Panc1 (cell line): ENCODE results near the gene CXCR6. TPM values are rescaled to one million over a fixed set of nuclear protein-coding genes. Genes with fewer than 3 reads are reported as not detected.
"Not testable (repeated sequence)": the region's sequence is repeated elsewhere in the genome, so short reads cannot be mapped to it uniquely, and the experiment has no call there.

Experiments
- ATAC-seq: fragments of 200-7000 bp; cut with Tn5 transposase; 2 replicates; pipeline ENCODE4 v1.9.1; 2020; ENCODE audit warnings: mild to moderate bottlenecking, moderate library complexity
- BruUV-seq: library from RNA; stranded (reverse); fragments of 400-500 nt; replicated peaks from 2 replicates; lab custom pipeline; 2021; lab: Mats Ljungman, UMichigan
- CTCF ChIA-PET: fragments of 300-600 bp; sonication (Branson Sonifier 250); formaldehyde crosslinking; loops from one replicate; lab custom pipeline; 2022; ENCODE audit warnings: antibody characterized with exemption; lab: Charles Lee
- POLR2A ChIA-PET: fragments of 300-600 bp; sonication (Branson Sonifier 250); formaldehyde crosslinking; loops from one replicate; lab custom pipeline; 2022; ENCODE audit warnings: antibody characterized with exemption; lab: Charles Lee
- DNase-seq: peaks from one replicate; pipeline ENCODE4 v3.0.0-alpha.2; 2010; ENCODE audit warnings: low read depth, low spot score
- H3K27ac ChIP-seq: 2 replicates; pipeline ENCODE4 v1.5.1; 2011; ENCODE audit warnings: mild to moderate bottlenecking, low read length, inconsistent platforms
- H3K27me3 ChIP-seq: fragments of 200-500 bp; sonication (Bioruptor generic); 2 replicates; pipeline ENCODE4 v1.6.0; 2014; ENCODE audit warnings: low read length, inconsistent platforms; ENCODE audit not compliant: control insufficient read depth, insufficient read depth
- H3K36me3 ChIP-seq: fragments of 200-500 bp; sonication (Bioruptor generic); 2 replicates; pipeline ENCODE4 v1.5.1; 2014; ENCODE audit warnings: inconsistent platforms, mild to moderate bottlenecking, low read length, moderate library complexity; ENCODE audit not compliant: control insufficient read depth, insufficient read depth
- H3K4me1 ChIP-seq: 2 replicates; pipeline ENCODE4 v1.5.1; 2011; ENCODE audit warnings: inconsistent platforms, mild to moderate bottlenecking, low read length, moderate library complexity; ENCODE audit not compliant: control insufficient read depth, insufficient read depth
- H3K4me3 ChIP-seq, 2 experiments: 2 replicates each; pipeline ENCODE4 v1.5.1; 2011 to 2012; ENCODE audit warnings: low read depth in 2 of 2, low read length in 2 of 2, mild to moderate bottlenecking in 2 of 2, inconsistent platforms in 1 of 2, moderate library complexity in 1 of 2
- H3K9me3 ChIP-seq: fragments of 200-500 bp; sonication (Bioruptor generic); 2 replicates; pipeline ENCODE4 v1.5.1; 2014; ENCODE audit warnings: low read depth, mild to moderate bottlenecking, inconsistent platforms, low read length, moderate library complexity; ENCODE audit not compliant: control insufficient read depth, insufficient read depth
- POLR2AphosphoS5 ChIP-seq: IDR thresholded peaks from 2 replicates; pipeline ENCODE4 v1.6.1; 2012; ENCODE audit warnings: mild to moderate bottlenecking, low read depth, low read length, moderate library complexity
- REST ChIP-seq, 2 experiments: IDR thresholded peaks; 2 replicates each; pipeline ENCODE4 v1.6.1; 2011 to 2012; ENCODE audit warnings: low read depth in 2 of 2, control low read depth in 1 of 2, low read length in 1 of 2, mild to moderate bottlenecking in 1 of 2, moderate library complexity in 1 of 2; ENCODE audit not compliant: insufficient read depth in 1 of 2
- SIN3A ChIP-seq: IDR thresholded peaks from 2 replicates; pipeline ENCODE4 v1.6.1; 2012; ENCODE audit warnings: low read depth, mild to moderate bottlenecking, low read length, moderate library complexity, borderline replicate concordance; ENCODE audit not compliant: insufficient read depth
- TCF7L2 ChIP-seq: IDR thresholded peaks from 2 replicates; pipeline ENCODE4 v1.6.1; 2011; ENCODE audit warnings: mild to moderate bottlenecking, low read depth, low read length, inconsistent platforms
- in situ Hi-C: cut with HindIII; loops from 2 replicates; pipeline ENCODE4 v1.10.0; 2016; ENCODE audit warnings: low sequenced_read_pairs, low pct_unique_long_range_greater_than_20kb
- intact Hi-C: fragments of 100-400 bp; cut with micrococcal nuclease; formaldehyde crosslinking; loops from one replicate; pipeline ENCODE4 v1.10.0; 2022; ENCODE audit not compliant: unreplicated experiment
- total RNA-seq: library from RNA; stranded (reverse); gene quantifications from one replicate; pipeline ENCODE4 v1.2.1, GENCODE V29; 2021; ENCODE audit not compliant: unreplicated experiment
- TF ChIP-seq, protein P1 (sequence below): fragments of 450-650 bp; IDR thresholded peaks from 2 replicates; pipeline ENCODE4 v1.5.1; 2017; ENCODE audit warnings: mild to moderate bottlenecking

Gene CXCR6
- total RNA-seq, 1 experiment from 2014 or later: not detected

GRCh38 chr3:45995236-45996192 is 52.2 kb downstream of the CXCR6 start, which contains the start of gene FYCO1:
Gene FYCO1 (minus strand): TSS chr3:45995824. CDS start chr3:45984910, 10,914 bp downstream.
- intact Hi-C loops: no loop called here
- no peaks in the 10 kb centered on the region for H3K9me3 ChIP-seq
- peak within 1 kb of the TSS; percentile 72 for H3K27ac ChIP-seq
- POLR2A ChIA-PET: no interaction called here
- DNase-seq (peak; percentile 32), ATAC-seq (peak; percentile 99)
- CTCF ChIA-PET: no interaction called here
- H3K27me3 ChIP-seq: no peaks in the 10 kb centered on the region
- peaks cover 3% of the 10 kb centered on the region; the same call in 1 of the 2 replicates for H3K36me3 ChIP-seq
- in situ Hi-C loops: no loop called here
- BruUV-seq: no TSS peak
- H3K4me3 ChIP-seq: peak within 1 kb of the TSS; percentile 84 to 86
- TF ChIP-seq POLR2AphosphoS5 (no peak), SIN3A (no peak), TCF7L2 (no peak), REST (IDR thresholded peaks at IDR 0.05; ENCODE audit: insufficient read depth in 1 of 2, low read depth in 2 of 2, low read length in 1 of 2) (no peak)
- no peaks in the 10 kb centered on the region for H3K4me1 ChIP-seq

DNA sequence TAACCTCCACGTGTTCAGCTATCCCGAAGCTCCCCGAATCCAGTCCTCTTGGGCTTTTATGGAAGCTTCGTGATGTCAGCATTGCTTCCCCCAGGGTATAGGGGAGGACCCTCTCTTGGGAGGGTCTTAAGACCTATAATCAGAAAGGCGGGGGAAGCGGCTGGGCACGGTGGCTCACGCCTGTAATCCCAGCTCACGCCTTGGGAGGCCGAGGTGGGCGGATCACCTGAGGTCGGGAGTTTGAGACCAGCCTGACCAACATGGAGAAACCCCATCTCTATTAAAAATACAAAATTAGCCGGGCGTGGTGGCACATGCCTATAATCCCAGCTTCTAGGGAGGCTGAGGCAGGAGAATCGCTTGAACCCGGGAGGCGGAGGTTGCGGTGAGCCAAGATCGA is 54.2 kb downstream of the CXCR6 start:
- BruUV-seq, H3K4me1 ChIP-seq, POLR2A ChIA-PET, intact Hi-C loops, H3K9me3 ChIP-seq, CTCF ChIA-PET, H3K36me3 ChIP-seq, H3K27ac ChIP-seq, H3K4me3 ChIP-seq, ATAC-seq, in situ Hi-C loops, DNase-seq, H3K27me3 ChIP-seq: not testable (repeated sequence)

DNA sequence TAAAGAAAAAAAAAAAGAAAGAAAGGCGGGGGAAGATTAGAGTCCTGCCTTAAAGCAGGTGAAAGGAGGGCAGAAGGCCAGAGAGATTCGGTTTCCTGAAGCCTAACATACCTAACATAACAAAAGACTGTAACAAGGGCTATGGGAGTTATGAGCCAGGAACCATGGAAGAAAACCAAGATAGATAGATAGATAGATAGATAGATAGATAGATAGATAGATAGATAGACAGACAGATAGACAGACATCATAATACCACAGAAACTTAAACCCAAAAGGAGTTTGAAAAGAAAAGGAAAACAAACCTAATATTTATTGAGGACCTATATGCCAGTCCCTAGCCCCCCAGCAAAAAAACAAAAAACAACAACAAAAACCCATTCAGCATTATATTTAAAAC is 54.7 kb downstream of the CXCR6 start:
- in situ Hi-C loops (no loop called here), intact Hi-C loops (no loop called here)
- BruUV-seq: no TSS peak
- DNase-seq: no peak
- CTCF ChIA-PET: no interaction called here
- no peaks in the 10 kb centered on the region for H3K4me1 ChIP-seq
- ATAC-seq: no peak
- TF ChIP-seq, protein P1, sequence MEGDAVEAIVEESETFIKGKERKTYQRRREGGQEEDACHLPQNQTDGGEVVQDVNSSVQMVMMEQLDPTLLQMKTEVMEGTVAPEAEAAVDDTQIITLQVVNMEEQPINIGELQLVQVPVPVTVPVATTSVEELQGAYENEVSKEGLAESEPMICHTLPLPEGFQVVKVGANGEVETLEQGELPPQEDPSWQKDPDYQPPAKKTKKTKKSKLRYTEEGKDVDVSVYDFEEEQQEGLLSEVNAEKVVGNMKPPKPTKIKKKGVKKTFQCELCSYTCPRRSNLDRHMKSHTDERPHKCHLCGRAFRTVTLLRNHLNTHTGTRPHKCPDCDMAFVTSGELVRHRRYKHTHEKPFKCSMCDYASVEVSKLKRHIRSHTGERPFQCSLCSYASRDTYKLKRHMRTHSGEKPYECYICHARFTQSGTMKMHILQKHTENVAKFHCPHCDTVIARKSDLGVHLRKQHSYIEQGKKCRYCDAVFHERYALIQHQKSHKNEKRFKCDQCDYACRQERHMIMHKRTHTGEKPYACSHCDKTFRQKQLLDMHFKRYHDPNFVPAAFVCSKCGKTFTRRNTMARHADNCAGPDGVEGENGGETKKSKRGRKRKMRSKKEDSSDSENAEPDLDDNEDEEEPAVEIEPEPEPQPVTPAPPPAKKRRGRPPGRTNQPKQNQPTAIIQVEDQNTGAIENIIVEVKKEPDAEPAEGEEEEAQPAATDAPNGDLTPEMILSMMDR: no peak
- TF ChIP-seq SIN3A: no peak
- no peak for TF ChIP-seq POLR2AphosphoS5
- no peak for TF ChIP-seq TCF7L2
- no peak for TF ChIP-seq REST (IDR thresholded peaks at IDR 0.05; ENCODE audit: insufficient read depth in 1 of 2, low read depth in 2 of 2, low read length in 1 of 2)
- no peaks in the 10 kb centered on the region for H3K9me3 ChIP-seq
- H3K4me3 ChIP-seq: no peak overlapping the region
- POLR2A ChIA-PET: no interaction called here
- H3K27ac ChIP-seq: no peak overlapping the region
- H3K27me3 ChIP-seq: no peaks in the 10 kb centered on the region
- peaks cover 3% of the 10 kb centered on the region; the same call in 1 of the 2 replicates for H3K36me3 ChIP-seq
